GM12878 (cell line): ENCODE results near the gene EDC3.
"Not testable (repeated sequence)": the region's sequence is repeated elsewhere in the genome, so short reads cannot be mapped to it uniquely, and the experiment has no call there.

ENCODE experiments used
- BHLHE40 ChIP-seq, 2 experiments: fragments of 450-650 bp in 1 of 2; IDR thresholded peaks; 2 replicates each; pipeline ENCODE4 v1.6.1; 2011 to 2017; ENCODE audit warnings: low read depth in 2 of 2, borderline replicate concordance in 1 of 2, improper control_type of control experiment in 1 of 2, low read length in 1 of 2, mild to moderate bottlenecking in 1 of 2
- SMARCA5 ChIP-seq: fragments of 450-650 bp; IDR thresholded peaks from 2 replicates; pipeline ENCODE4 v1.6.1; 2017; ENCODE audit warnings: mild to moderate bottlenecking
- USF1 ChIP-seq: IDR thresholded peaks from 2 replicates; pipeline ENCODE4 v1.6.1; 2011; ENCODE audit warnings: borderline replicate concordance, low read depth, mild to moderate bottlenecking, moderate library complexity, mixed read lengths, low read length; ENCODE audit not compliant: insufficient read depth; ENCODE audit errors: extremely low read length

- not testable (repeated sequence) for TF ChIP-seq SMARCA5; USF1; BHLHE40 (IDR thresholded peaks at IDR 0.05; ENCODE audit: borderline replicate concordance in 1 of 2, low read depth in 2 of 2, low read length in 1 of 2)
Observed at GRCh38 chr15:74596736-74597135, 99.1 kb downstream of the EDC3 start.
